NB4 (cell line): ENCODE results near the gene C6orf62.
"Not testable (repeated sequence)": the region's sequence is repeated elsewhere in the genome, so short reads cannot be mapped to it uniquely, and the experiment has no call there.

ENCODE experiments used
- POLR2A ChIP-seq: IDR thresholded peaks from 2 replicates; pipeline ENCODE4 v1.6.1; 2011; ENCODE audit warnings: mild to moderate bottlenecking; ENCODE audit not compliant: insufficient read length; ENCODE audit errors: extremely low read depth
- TF ChIP-seq, protein P1 (sequence below): IDR thresholded peaks from one replicate; pipeline ENCODE4 v1.5.1; 2012; ENCODE audit warnings: low read depth, low read length
- TF ChIP-seq, protein P2 (sequence below): IDR thresholded peaks from 2 replicates; pipeline ENCODE4 v1.6.1; 2011; ENCODE audit warnings: low read depth, low read length

DNA sequence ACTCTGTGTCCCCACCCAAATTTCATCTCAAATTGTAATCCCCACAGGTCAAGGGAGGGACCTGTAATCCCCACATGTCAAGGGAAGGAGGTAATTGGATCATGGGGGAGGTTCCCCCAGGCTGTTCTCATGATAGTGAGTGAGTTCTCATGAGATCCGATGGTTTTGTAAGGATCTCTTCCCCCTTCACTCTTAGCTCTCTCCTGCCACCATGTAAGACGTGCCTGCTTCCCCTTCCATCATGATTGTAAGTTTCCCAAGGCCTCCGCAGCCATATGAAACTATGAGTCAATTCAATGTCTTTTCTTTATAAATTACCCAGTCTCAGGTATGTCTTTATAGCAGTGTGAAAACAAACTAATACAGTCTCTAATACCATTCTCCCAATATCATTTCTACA, 31.9 kb upstream of the C6orf62 start:
- TF ChIP-seq, protein P1, sequence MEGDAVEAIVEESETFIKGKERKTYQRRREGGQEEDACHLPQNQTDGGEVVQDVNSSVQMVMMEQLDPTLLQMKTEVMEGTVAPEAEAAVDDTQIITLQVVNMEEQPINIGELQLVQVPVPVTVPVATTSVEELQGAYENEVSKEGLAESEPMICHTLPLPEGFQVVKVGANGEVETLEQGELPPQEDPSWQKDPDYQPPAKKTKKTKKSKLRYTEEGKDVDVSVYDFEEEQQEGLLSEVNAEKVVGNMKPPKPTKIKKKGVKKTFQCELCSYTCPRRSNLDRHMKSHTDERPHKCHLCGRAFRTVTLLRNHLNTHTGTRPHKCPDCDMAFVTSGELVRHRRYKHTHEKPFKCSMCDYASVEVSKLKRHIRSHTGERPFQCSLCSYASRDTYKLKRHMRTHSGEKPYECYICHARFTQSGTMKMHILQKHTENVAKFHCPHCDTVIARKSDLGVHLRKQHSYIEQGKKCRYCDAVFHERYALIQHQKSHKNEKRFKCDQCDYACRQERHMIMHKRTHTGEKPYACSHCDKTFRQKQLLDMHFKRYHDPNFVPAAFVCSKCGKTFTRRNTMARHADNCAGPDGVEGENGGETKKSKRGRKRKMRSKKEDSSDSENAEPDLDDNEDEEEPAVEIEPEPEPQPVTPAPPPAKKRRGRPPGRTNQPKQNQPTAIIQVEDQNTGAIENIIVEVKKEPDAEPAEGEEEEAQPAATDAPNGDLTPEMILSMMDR: not testable (repeated sequence)
- TF ChIP-seq POLR2A: not testable (repeated sequence)
- TF ChIP-seq, protein P2, sequence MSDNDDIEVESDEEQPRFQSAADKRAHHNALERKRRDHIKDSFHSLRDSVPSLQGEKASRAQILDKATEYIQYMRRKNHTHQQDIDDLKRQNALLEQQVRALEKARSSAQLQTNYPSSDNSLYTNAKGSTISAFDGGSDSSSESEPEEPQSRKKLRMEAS: not testable (repeated sequence)
